Natural killer cell (primary cell): ENCODE results near the gene FAM184B. TPM values are rescaled to one million over a fixed set of nuclear protein-coding genes. Genes with fewer than 3 reads are reported as not detected.

Source experiments
- ATAC-seq, 3 donors: fragments of 150-1000 bp in 2 of 3; fragments of 200-7000 bp in 1 of 3; cut with Tn5 transposase; 1 replicate in 1 of 3; 2 replicates in 2 of 3; pipeline ENCODE4 v1.10.0; 2021; ENCODE audit warnings: mild to moderate bottlenecking in 2 of 3, moderate library complexity in 2 of 3
- DNase-seq, 2 donors: peaks; one replicate each; pipeline versions ENCODE4 v3.0.0 to v3.0.0-alpha.2; 2013 to 2021; ENCODE audit warnings: mixed read lengths in 1 of 2
- H3K27ac ChIP-seq: one replicate; pipeline ENCODE4 v1.5.1; 2013; ENCODE audit warnings: mild to moderate bottlenecking, low read length
- H3K27me3 ChIP-seq: one replicate; pipeline ENCODE4 v1.6.1; 2013; ENCODE audit warnings: low read length; ENCODE audit not compliant: control insufficient read depth, insufficient read depth
- H3K36me3 ChIP-seq: one replicate; pipeline ENCODE4 v1.6.1; 2013; ENCODE audit warnings: low read length; ENCODE audit not compliant: control insufficient read depth, insufficient read depth
- H3K4me1 ChIP-seq: one replicate; pipeline ENCODE4 v1.6.1; 2013; ENCODE audit warnings: low read length; ENCODE audit not compliant: control insufficient read depth, insufficient read depth
- H3K4me3 ChIP-seq: one replicate; pipeline ENCODE4 v1.5.1; 2013; ENCODE audit warnings: low read length
- H3K9me3 ChIP-seq: one replicate; pipeline ENCODE4 v1.6.1; 2013; ENCODE audit warnings: low read length; ENCODE audit not compliant: control insufficient read depth, insufficient read depth
- H3K27ac Mint-ChIP-seq, 2 donors: one replicate each; pipeline ENCODE4 v1.8.0; 2022; ENCODE audit warnings: mild to moderate bottlenecking in 2 of 2, mixed read lengths in 2 of 2, moderate library complexity in 1 of 2
- H3K27me3 Mint-ChIP-seq, 2 donors: one replicate each; pipeline ENCODE4 v1.8.0; 2022; ENCODE audit warnings: low read depth in 2 of 2, mixed read lengths in 2 of 2
- H3K36me3 Mint-ChIP-seq: one replicate; pipeline ENCODE4 v1.8.0; 2022; ENCODE audit warnings: mixed read lengths
- H3K4me1 Mint-ChIP-seq, 2 donors: one replicate each; pipeline ENCODE4 v1.8.0; 2022; ENCODE audit warnings: mixed read lengths in 2 of 2
- H3K4me3 Mint-ChIP-seq: one replicate; pipeline ENCODE4 v1.8.0; 2022; ENCODE audit warnings: mild to moderate bottlenecking, moderate library complexity, mixed read lengths
- H3K9me3 Mint-ChIP-seq, 2 donors: one replicate each; pipeline ENCODE4 v1.8.0; 2022; ENCODE audit warnings: mixed read lengths in 2 of 2
- CTCF ChIP-seq: fragments of 200-600 bp; IDR thresholded peaks from one replicate; pipeline ENCODE4 v1.8.0; 2022; ENCODE audit warnings: antibody characterized with exemption
- WGBS: methylation state at CpG from one replicate; pipeline ENCODE4 v1.1.7; 2013; ENCODE audit warnings: missing lambda C conversion rate; ENCODE audit not compliant: insufficient coverage; 5-methylcytosine and 5-hydroxymethylcytosine counted together
- intact Hi-C: fragments of 100-400 bp; cut with micrococcal nuclease; formaldehyde crosslinking; loops from one replicate; pipeline ENCODE4 v1.14.2; 2022
- total RNA-seq, 4 donors: library from RNA; stranded (reverse); fragments of 120-200 nt in 1 of 4; gene quantifications; one replicate each; pipeline versions ENCODE4 v1.2.3 to v1.2.4, GENCODE V29; 2013 to 2022

FAM184B gene
- total RNA-seq, 3 donors from 2014 or later (not counting 1 experiment from before 2014, with no cell fraction given) = 0.05 TPM; not detected in 2

DNA sequence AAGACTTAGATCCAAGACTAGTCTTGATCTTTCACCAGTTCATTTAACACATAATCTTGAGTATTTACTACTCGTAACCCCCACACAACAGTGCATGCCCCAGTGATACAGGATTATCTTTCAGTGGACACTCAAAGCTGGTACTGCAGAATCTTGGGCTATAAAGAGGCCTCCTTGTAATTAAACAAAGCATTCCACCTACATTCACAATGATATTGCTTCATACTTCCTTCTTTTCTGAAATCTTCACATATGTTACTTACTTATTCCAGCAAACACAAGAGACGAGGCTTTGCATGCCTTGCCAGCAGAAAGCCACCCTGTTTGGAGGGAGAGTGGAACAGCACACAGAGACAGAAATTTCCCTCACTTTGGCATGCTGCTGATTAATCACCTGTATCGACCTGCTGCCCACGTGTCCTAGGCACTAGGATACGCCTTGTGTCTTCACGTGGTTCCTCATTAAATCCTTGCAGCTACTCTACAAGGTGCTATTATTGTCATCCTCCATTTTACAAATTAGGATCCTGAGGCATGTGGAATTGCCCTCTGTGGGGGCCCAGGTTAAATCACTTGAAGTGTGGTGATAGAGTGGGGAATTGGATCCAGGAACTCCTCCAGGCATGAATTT is 77.3 kb downstream of the FAM184B start:
- Mint-ChIP-seq H3K4me1 (no peaks in the 10 kb centered on the region), H3K27me3 (peaks cover 6 to 8% of the 10 kb centered on the region in 2 donors), H3K9me3 (peaks cover 4 to 5% of the 10 kb centered on the region in 2 donors), H3K27ac (no peak overlapping the region), H3K4me3 (no peak overlapping the region), H3K36me3 (peaks cover 6% of the 10 kb centered on the region)
- 91% methylated on average over 6 of the region's 6 CpGs for WGBS
- no peak for TF ChIP-seq CTCF
- Histone ChIP-seq H3K4me3 (no peak overlapping the region), H3K4me1 (no peaks in the 10 kb centered on the region), H3K27me3 (no peaks in the 10 kb centered on the region), H3K36me3 (no peaks in the 10 kb centered on the region), H3K27ac (no peak overlapping the region), H3K9me3 (no peaks in the 10 kb centered on the region)
- no peak for DNase-seq
- no peak for ATAC-seq
- intact Hi-C loops = no loop called here

GRCh38 chr4:17702641-17703040 is 78.8 kb downstream of the FAM184B start:
- no peaks in the 10 kb centered on the region for H3K4me1 ChIP-seq
- H3K27ac ChIP-seq = no peak overlapping the region
- DNase-seq (no peak), ATAC-seq (no peak)
- Mint-ChIP-seq H3K27me3 (peaks cover 12 to 17% of the 10 kb centered on the region in 2 donors), H3K27ac (no peak overlapping the region), H3K36me3 (peaks cover 11% of the 10 kb centered on the region), H3K9me3 (peaks cover 6 to 10% of the 10 kb centered on the region in 2 donors), H3K4me1 (no peaks in the 10 kb centered on the region), H3K4me3 (no peak overlapping the region)
- intact Hi-C loops = no loop called here
- 84% methylated on average over 5 of the region's 5 CpGs for WGBS
- H3K36me3 ChIP-seq = no peaks in the 10 kb centered on the region
- H3K9me3 ChIP-seq = no peaks in the 10 kb centered on the region
- H3K4me3 ChIP-seq = no peak overlapping the region
- H3K27me3 ChIP-seq = no peaks in the 10 kb centered on the region
- no peak for TF ChIP-seq CTCF

GRCh38 chr4:17701882-17702281 is 79.5 kb downstream of the FAM184B start:
- Mint-ChIP-seq H3K4me3 (no peak overlapping the region), H3K36me3 (peaks cover 11% of the 10 kb centered on the region), H3K9me3 (peaks cover 6 to 10% of the 10 kb centered on the region in 2 donors), H3K4me1 (no peaks in the 10 kb centered on the region), H3K27ac (no peak overlapping the region), H3K27me3 (peaks cover 12 to 18% of the 10 kb centered on the region in 2 donors)
- Histone ChIP-seq H3K4me1 (no peaks in the 10 kb centered on the region), H3K27ac (no peak overlapping the region), H3K36me3 (no peaks in the 10 kb centered on the region), H3K4me3 (no peak overlapping the region), H3K27me3 (no peaks in the 10 kb centered on the region), H3K9me3 (no peaks in the 10 kb centered on the region)
- TF ChIP-seq CTCF = no peak
- 89% methylated on average over 4 of the region's 4 CpGs for WGBS
- intact Hi-C loops = no loop called here
- DNase-seq (no peak), ATAC-seq (no peak)
